SK-N-SH treated with all-trans-retinoic acid at 6 μM for 48 hours (cell line): Measurements from ENCODE around the gene PRR13.

Experiments used
- ISL1 ChIP-seq: fragments of 250-450 bp; sonication (Bioruptor Pico); IDR thresholded peaks from 2 replicates; pipeline ENCODE4 v2.1.2; 2022; ENCODE audit warnings: mild to moderate bottlenecking, moderate library complexity
- PATZ1 ChIP-seq: fragments of 250-450 bp; sonication (Bioruptor Pico); IDR thresholded peaks from 2 replicates; pipeline ENCODE4 v1.8.0; 2020; ENCODE audit warnings: mild to moderate bottlenecking, moderate library complexity, borderline replicate concordance
- ZNF565 ChIP-seq: fragments of 450-650 bp; formaldehyde crosslinking; conservative IDR thresholded peaks from 2 replicates; pipeline ENCODE4 v1.5.0; 2020; ENCODE audit warnings: low read depth, mild to moderate bottlenecking, moderate library complexity

- TF ChIP-seq PATZ1 (no peak), ISL1 (CRISPR knock-in tag) (no peak), ZNF565 (CRISPR knock-in tag) (no peak)
Measured at GRCh38 chr12:53493610-53494391, 52.3 kb downstream of the PRR13 start.
